Fibroblast of the aortic adventitia (primary cell): Measurements from ENCODE around the gene NTN4. TPM values are rescaled to one million over a fixed set of nuclear protein-coding genes. Genes with fewer than 3 reads are reported as not detected.
"Not testable (repeated sequence)": the region's sequence is repeated elsewhere in the genome, so short reads cannot be mapped to it uniquely, and the experiment has no call there.

Experiments used
- DNase-seq: peaks from one replicate; pipeline ENCODE4 v3.0.0-alpha.2; 2010; ENCODE audit warnings: low read depth
- H3K4me3 ChIP-seq: 2 replicates; pipeline ENCODE4 v1.5.1; 2011; ENCODE audit warnings: low read depth, mild to moderate bottlenecking, control low read depth, low read length, moderate library complexity
- total RNA-seq: library from RNA; depleted of rRNA; stranded (reverse); fragments of >200 nt; gene quantifications from 2 replicates; pipeline ENCODE4 v1.2.3, GENCODE V29; 2012; ENCODE audit warnings: low replicate concordance
- TF ChIP-seq, protein P1 (sequence below): IDR thresholded peaks from 2 replicates; pipeline ENCODE4 v1.5.1; 2011; ENCODE audit warnings: mild to moderate bottlenecking, low read length, control low read depth, inconsistent platforms; ENCODE audit not compliant: insufficient read depth

The NTN4 gene
- total RNA-seq, 1 donor = 71.8 TPM

- TF ChIP-seq, protein P1, sequence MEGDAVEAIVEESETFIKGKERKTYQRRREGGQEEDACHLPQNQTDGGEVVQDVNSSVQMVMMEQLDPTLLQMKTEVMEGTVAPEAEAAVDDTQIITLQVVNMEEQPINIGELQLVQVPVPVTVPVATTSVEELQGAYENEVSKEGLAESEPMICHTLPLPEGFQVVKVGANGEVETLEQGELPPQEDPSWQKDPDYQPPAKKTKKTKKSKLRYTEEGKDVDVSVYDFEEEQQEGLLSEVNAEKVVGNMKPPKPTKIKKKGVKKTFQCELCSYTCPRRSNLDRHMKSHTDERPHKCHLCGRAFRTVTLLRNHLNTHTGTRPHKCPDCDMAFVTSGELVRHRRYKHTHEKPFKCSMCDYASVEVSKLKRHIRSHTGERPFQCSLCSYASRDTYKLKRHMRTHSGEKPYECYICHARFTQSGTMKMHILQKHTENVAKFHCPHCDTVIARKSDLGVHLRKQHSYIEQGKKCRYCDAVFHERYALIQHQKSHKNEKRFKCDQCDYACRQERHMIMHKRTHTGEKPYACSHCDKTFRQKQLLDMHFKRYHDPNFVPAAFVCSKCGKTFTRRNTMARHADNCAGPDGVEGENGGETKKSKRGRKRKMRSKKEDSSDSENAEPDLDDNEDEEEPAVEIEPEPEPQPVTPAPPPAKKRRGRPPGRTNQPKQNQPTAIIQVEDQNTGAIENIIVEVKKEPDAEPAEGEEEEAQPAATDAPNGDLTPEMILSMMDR = no peak
- DNase-seq = peak; percentile 39
- H3K4me3 ChIP-seq = no peak overlapping the region
These were observed 6.3 kb downstream of the NTN4 start for GRCh38 chr12:95784286-95784685.

DNA sequence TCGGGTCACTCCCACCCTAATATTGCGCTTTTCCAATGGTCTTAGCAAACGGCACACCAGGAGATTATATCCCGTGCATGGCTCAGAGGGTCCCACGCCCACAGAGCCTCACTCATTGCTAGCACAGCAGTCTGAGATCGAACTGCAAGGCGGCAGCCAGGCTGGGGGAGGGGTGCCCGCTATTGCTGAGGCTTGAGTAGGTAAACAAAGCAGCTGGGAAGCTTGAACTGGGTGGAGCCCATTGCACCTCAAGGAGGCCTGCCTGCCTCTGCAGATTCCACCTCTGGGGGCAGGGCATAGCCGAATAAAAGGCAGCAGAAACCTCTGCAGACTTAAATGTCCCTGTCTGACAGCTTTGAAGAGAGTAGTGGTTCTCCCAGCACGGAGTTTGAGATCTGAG, 15.1 kb downstream of the NTN4 start:
- not testable (repeated sequence) for DNase-seq

DNA sequence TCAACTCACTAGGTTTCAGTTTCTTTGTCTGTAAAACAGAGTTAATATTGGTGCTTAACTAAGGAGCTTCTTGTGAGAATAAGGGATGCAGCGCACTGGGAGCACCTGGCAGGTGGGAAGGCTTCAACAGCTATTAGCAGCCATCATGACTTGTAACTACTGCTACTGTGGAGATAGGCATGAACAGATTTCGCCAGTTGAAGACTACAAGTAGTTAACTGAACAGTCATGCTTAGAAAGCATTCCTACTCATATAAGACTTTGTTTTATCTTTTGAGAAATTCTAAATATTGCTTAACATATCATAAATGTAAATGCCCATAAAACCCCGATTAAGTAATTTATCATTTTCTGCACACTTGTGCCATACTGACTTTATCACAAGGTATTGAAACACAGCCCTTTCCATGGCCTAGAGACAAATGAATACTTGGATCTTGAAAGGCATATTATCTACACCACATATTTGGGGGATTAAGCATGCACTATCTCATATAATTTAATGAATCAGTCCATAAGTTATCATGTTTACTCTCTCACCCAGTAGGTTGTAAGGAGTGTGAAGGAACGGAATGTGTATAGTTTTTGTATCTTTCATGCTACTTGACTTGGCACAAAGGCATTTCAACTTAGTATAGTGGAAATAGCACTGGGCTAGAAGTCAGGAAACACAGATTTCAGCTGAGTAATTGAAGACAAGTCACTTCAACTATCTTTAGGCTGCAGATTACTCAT, 16.1 kb downstream of the NTN4 start:
- no peak overlapping the region for H3K4me3 ChIP-seq
- peak; percentile 93 for DNase-seq
- TF ChIP-seq, protein P1 = no peak

More for the DNA sequence above, 15.1 kb downstream of the NTN4 start:
- not testable (repeated sequence) for H3K4me3 ChIP-seq

DNA sequence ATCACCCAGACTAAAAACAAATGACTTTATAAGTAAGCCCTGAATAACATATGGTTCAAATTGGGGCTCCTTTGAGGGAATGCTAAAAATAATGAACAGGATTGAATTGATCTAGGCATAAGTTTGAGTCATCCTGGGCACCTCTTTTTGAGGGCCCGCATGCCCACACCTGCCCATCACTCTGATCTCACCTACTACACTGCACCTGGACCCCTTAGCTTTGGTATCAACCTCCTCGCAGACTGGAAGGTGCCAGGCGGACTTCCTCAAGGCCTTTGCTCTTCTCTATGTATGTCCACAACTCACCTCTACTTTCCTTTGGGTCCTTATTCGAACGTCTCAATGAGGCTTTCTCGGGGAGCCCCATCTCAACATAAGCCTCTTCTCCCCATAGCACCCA, 17.2 kb downstream of the NTN4 start:
- DNase-seq = no peak
- no peak overlapping the region for H3K4me3 ChIP-seq
- TF ChIP-seq, protein P1 = no peak

- TF ChIP-seq, protein P1 = no peak
- no peak overlapping the region for H3K4me3 ChIP-seq
- DNase-seq = no peak
These were observed 22.9 kb downstream of the NTN4 start for GRCh38 chr12:95767703-95768102.

GRCh38 chr12:95766356-95767019, 24.1 kb downstream of the NTN4 start:
- DNase-seq = peak; percentile 63

DNA sequence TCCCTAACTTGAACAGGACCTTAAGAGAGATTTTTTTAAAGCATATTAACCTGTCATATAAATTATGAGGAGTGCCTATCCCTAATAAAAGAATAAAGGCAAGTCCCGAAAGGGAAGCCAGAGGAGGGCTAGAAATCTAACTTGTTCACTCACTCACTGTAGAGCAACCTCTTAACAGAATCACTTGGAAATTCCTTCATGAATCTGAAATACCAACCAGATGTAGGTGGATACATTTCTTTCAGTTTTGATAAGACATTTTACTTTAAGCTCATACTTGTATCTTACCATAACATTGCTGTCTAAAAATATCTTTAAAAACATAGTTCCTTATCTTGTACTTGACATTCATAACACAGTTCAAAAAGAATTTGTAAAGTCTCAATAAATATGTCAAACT, 25.7 kb downstream of the NTN4 start:
- no peak overlapping the region for H3K4me3 ChIP-seq
- TF ChIP-seq, protein P1 = no peak
- peak; percentile 66 for DNase-seq

More at GRCh38 chr12:95766356-95767019, 24.1 kb downstream of the NTN4 start:
- H3K4me3 ChIP-seq = no peak overlapping the region
- TF ChIP-seq, protein P1 = no peak
